Measurements from ENCODE around the gene GATA3.

Gene GATA3

DNA sequence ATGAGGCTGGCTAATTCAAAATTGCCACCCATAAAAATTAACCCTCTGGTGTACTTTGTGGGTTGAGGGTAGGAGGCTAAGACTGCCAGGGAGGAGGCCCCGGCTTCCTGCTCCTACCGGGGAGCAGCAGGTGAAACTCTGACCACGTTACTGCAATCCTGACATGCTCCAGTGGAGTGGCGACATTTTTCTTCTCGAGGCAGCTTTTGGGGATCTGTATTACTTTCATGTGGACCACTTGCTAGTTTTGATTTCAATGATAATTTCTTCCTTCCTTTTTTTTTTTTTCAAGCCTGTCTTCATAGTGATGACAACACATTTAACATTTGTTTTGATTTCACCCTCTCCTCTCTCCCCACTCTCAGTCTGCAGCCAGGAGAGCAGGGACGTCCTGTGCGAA is 14.6 kb downstream of the GATA3 start:
- DNase-seq = no peak

GRCh38 chr10:8069627-8070026 is 15.1 kb downstream of the GATA3 start:
- no peak for DNase-seq

DNA sequence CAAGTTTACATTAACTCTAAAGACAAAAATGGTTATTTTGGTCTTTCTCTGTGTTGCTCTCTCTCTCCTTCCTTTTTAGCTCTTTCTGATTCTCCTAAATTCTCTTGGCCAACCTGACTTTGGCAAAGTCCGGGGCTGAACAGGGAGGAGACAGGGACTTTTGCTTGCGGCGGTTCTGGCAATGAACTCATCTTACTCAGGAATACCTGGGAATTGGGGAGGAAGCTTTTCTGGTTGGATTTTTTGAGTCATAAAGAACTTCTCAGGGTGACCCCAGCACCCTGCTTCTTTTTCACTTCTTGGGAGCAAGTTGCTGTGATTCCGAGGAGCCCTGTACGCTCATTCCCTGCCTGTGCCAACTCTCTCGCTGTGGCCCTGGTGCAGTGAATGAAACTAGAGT is 16.0 kb downstream of the GATA3 start:
- no peak for DNase-seq

DNA sequence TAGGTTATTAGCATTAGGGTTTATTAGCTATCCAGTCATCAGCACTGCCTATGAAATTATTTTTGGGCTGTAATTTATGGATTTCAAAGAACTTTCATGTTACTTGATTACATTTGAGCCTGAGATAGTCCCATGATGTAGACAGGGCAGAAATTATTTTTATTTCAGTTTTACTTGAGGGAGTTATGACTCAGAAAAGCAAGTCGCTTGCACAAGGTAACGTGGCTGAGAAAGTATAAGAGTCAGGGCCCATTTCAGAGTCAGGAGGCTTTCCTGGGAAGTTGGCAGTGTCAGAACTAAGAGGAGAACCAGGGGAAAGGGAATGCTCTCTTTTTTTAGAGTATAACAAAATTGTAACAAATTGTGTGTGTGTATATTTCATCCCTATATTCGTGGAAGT is 16.5 kb downstream of the GATA3 start:
- DNase-seq = no peak

- no peak for DNase-seq
Measured at GRCh38 chr10:8071666-8072065, 17.2 kb downstream of the GATA3 start.

DNA sequence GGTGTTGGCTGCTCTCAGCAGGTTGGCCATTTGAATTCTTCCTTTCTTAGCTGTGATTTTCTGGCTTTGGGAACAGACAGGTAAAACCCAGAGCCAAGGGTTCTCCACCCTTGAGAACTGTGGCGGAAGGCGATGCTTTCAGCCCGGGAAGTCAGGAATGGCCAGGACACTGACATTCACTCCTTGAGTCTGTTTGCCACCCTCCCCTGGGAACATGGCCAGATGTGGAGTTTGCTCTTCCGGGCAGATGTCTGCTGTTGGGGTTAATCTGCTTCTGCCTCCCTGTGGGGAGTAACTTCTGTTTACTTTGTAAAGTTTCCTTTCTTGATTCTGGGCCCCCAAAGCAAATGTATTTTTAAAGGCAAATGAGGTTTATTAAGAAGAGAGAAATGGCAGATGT is 17.7 kb downstream of the GATA3 start:
- DNase-seq = no peak

GRCh38 chr10:8073691-8074416 is 19.4 kb downstream of the GATA3 start:
- DNase-seq = no peak

DNA sequence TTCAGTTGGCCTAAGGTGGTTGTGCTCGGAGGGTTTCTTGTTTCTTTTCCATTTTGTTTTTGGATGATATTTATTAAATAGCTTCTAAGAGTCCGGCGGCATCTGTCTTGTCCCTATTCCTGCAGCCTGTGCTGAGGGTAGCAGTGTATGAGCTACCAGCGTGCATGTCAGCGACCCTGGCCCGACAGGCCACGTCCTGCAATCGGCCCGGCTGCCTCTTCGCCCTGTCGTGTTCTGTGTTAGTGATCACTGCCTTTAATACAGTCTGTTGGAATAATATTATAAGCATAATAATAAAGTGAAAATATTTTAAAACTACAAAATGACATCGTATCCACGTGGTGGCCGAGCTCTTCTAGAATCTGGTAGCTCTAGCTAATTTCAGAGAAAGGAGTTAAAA is 20.4 kb downstream of the GATA3 start:
- no peak for DNase-seq

GRCh38 chr10:8075282-8076260 is 21.1 kb downstream of the GATA3 start:
- DNase-seq = no peak

GRCh38 chr10:8076933-8077332 is 22.4 kb downstream of the GATA3 start:
- DNase-seq = no peak

- no peak for DNase-seq
Measured at GRCh38 chr10:8078027-8078426, 23.5 kb downstream of the GATA3 start.

DNA sequence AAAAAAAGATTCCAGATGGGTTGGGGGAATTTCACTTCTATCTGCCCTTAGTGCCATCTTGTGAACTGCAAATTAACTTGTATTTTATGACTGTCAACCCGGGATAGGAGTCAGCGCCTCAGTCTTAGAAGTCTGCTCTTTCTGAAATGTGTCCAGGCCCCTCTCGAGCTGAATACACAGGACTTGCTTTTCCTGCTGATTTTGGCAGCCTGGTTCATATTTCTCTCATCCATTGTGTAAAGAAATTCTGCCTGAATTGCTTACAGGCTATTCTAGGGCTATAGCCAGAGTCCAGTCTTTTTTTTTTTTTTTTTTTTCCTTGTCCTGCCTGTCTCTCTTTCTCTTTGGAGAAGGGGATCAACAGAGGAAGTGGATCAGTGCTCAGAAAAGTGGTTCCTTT is 24.6 kb downstream of the GATA3 start:
- no peak for DNase-seq

- no peak for DNase-seq
Measured at GRCh38 chr10:8084799-8085198, 30.3 kb downstream of the GATA3 start.

- DNase-seq = no peak
Measured at GRCh38 chr10:8085251-8085650, 30.8 kb downstream of the GATA3 start.

GRCh38 chr10:8086315-8086714 is 31.8 kb downstream of the GATA3 start:
- no peak for DNase-seq

- DNase-seq = no peak
Measured at GRCh38 chr10:8088504-8088903, 34.0 kb downstream of the GATA3 start.

GRCh38 chr10:8092428-8092827 is 37.9 kb downstream of the GATA3 start:
- no peak for DNase-seq

DNA sequence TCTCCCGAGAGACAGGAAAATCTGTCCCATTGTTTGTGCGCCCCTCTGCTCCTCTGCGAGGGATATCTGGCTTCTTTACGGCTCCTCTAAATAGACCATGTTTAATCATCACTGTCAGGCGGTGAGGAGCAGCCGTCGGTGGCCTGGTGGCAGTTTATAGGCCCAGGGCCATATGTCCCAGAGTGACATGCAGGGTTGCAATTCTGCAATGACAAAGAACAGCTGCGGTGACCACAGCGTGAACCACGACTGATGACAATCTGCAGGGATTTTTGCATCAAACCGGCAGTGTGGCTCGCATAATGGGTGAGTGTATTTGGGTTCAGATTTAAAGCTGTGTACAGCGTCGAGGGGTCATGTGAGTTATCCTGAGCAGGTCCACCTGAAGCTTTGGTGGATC is 41.5 kb downstream of the GATA3 start:
- no peak for DNase-seq

DNA sequence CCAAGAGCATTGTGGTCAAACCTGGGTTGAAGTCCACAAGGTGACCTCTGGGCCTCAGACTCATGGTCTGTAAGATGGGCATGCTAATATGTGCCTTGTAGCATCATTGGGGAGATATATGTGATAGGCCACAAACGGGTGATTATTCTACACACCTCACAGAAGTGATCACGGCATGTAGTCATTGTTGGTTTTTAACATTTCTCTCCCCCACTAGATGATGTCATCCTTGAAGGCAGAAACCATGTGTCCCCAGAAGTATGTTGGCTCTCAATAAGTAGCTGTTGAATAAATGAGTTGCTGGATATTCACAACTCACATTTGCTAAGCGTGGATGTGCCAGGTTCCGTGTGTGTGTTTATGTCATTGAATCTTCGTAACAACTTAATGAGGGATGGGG is 42.4 kb downstream of the GATA3 start:
- DNase-seq = no peak

DNA sequence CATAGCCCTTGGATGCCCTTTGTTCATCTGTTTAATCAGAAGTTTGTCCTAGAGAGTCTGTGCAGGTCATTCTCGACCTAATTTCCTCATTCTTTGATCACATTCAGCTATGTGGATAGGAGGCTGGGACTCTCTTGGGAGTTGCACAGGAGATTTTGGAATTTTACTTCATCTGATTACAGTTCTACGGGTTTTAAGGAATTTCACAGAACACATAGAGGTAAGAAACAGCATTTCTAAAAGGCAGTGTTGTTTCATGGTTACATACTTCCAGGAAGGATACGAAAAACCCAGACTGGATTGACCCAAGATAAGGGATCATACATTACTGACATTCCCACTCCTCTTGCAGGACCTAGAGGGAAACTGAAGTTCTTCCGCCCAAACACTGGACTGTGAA is 45.9 kb downstream of the GATA3 start:
- no peak for DNase-seq

GRCh38 chr10:8102708-8103401 is 48.4 kb downstream of the GATA3 start:
- no peak for DNase-seq

GRCh38 chr10:8103543-8103942 is 49.1 kb downstream of the GATA3 start:
- no peak for DNase-seq

DNA sequence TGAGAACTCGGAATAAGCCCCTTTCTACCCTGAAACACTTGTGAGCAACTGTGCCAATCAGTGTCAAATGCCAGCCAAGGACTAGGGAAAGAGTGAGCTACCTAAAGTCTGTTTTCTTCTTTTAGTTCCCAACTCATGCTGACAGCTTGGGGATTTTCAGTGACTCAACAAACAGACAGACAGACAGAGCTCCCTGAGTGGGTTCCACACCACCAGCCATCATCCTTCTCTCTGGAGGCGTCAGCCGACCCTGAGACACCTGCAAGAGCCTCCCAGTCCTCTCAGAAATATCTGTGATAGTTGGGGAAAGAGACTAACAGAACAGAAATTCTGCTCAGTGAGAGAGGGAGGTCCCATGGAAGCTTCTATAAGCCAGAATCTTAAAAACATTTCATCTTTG is 49.5 kb downstream of the GATA3 start:
- no peak for DNase-seq

DNA sequence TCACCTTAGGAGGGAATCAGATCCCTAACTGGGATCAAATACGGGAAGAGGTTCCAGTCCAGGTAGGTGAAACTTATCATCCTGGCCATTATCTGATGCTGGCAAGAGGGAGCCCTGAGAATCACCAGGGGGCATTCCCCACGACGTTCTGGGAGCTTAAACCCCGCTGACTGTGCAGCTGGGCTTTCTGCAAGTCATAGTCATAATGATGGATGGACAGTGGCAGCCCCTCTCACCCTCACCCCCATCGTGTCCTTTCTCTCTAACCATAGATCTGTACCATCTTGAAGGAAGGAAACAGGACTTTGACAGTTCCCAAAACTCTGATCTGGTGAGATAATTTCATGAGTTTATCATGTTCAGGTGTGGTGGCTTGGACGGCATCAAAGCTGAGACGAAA is 50.2 kb downstream of the GATA3 start:
- no peak for DNase-seq

All from NCI-H1417 treated with DMSO at 0.1 percent for 48 hours (cell line).